Measurements from ENCODE around the gene FES. TPM values are rescaled to one million over a fixed set of nuclear protein-coding genes. Genes with fewer than 3 reads are reported as not detected.
A peak's percentile ranks its signal among the peaks of the same experiment; 100 is the strongest.

Gene FES
- polyA plus RNA-seq, 2 of the 4 experiments (the other 2 are of a cell fraction), result 0.39 to 0.50 TPM

DNA sequence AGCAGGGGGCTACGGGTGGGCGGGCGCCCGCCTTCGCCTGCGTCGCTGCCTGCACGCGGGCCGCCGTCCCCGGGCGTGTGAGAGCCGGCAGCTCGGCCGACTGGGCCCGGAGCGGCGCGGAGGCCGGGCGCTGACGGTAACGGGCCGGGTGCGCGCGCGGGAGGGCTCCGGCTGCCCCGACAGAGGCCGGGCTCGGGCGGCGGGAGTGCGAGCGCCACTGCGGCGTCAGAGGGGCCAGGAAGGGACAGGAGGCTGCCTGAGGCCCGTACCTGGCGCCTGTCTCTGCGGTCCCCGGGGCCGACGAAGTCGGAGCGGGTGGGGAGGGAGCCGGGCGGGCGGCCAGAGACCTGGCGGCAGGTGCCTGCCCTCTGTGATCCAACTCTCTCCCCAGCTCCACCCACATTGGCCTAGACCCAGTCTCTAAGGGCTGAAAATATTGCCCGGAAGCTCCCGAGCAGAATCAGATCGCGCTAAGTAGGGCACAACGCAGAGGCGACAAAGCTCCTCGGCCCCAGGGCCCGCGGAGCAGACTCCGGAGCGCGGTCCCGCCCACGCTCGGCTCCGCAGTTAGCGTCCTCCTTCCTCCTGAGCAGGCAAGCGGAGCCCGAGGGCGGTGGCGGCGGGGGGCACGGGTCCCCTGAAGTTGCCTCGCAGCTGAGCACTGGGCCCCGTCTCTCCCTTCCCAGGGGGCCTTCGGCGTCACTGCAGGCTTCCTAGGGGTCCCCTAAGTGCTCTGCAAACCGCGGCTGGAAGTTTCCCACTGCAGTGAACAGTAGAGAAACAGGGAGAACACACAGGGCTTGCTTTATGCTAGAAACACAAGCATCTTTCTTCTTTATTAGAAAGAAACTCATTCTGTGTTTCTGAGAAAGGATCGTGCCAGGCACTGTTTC lies 18.8 kb downstream of the FES start, which contains the start of gene MAN2A2:
Gene MAN2A2, plus strand, starts transcription at position 463 of the 893 bp plus-strand sequence. CDS start 906 bp downstream, outside the sequence.
- Histone ChIP-seq H3K4me1 (peaks cover 14% of the 10 kb centered on the region), H3K9me3 (no peaks in the 10 kb centered on the region), H3K27ac (peak within 1 kb of the TSS; percentile 88), H3K4me3 (peak within 1 kb of the TSS; percentile 81), H3K4me2 (peak within 1 kb of the TSS; percentile 99)
- no peak for FAIRE-seq
- POLR2A ChIA-PET, result interaction anchor here (1.0 to 2.2 kb wide), 7 partner anchors 26 to 515 kb away, joined by 3 to 14 read pairs (median 4); partner anchors contain the start of genes HDDC3 and IQGAP1
- ATAC-seq, result peak; percentile 65 to 71
- peak; percentile 38 to 62 for DNase-seq (ENCODE audit: low read depth in 1 of 2, low spot score in 1 of 2)
- 4% methylated on average over 36 of the region's 81 CpGs for WGBS (ENCODE audit: missing lambda C conversion rate)
- no peak for TF ChIP-seq ZSCAN20 (CRISPR knock-in tag; IDR thresholded peaks at IDR 0.05)
- TF ChIP-seq JUN (IDR thresholded peaks at IDR 0.05), result peak; percentile 17 to 43; a peak in 1 of 5 replicates
- CTCF ChIA-PET, result interaction anchor here (0.5 to 16.8 kb wide), 30 partner anchors 10 to 551 kb away, joined by 3 to 326 read pairs (median 4); partner anchors contain the start of genes FES, FURIN, HDDC3 and UNC45A

DNA sequence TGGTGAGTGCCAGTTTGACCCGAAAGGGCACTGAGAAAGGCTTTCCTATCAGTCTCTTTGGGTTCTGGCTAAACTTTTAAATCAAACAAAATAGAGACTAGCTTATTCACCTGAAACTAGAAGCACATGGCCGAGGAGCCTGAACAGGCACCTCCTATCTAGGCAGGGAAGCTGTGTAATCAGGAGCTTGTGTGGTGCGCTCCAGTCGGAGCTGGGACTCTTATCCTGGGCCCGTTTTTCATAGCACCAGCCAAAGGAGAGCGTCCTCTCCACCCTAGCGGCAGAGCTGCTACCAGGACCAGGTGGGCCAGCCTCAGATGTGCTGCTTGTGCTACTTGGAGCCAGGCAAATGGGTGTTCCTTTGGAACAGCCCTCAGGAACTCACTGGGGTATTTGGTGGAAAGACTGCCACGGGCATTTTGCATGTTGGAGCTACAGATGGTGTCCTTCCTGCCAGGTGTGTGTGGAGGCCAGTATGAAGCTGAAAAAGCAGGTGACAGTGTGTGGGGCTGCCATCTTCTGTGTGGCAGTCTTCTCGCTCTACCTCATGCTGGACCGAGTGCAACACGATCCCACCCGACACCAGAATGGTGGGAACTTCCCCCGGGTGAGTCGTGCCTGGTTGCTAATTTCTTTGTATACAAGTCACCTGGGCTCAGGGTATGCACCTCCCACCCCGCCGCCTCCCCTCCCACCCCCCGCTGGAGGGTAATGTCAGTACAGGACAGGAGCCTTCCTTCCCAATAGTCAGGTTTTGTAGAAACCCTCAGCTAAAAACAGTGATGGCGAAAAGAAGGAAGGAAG lies 19.6 kb downstream of the FES start:
- Histone ChIP-seq H3K4me2 (peak overlapping the region; percentile 99), H3K4me3 (peak overlapping the region; percentile 81), H3K4me1 (peaks cover 14% of the 10 kb centered on the region), H3K9me3 (no peaks in the 10 kb centered on the region), H3K27ac (peak overlapping the region; percentile 88)
- ChIA-PET CTCF (interaction anchor here (0.5 to 16.8 kb wide), 15 partner anchors 11 to 552 kb away, joined by 3 to 326 read pairs (median 7); partner anchors contain the start of genes FES, HDDC3, UNC45A and ZNF774), POLR2A (interaction anchor here (1.0 to 2.2 kb wide), 2 partner anchors 26 to 28 kb away, joined by 5 to 14 read pairs; partner anchors contain the start of gene HDDC3)
- TF ChIP-seq POLR2AphosphoS2 (conservative IDR thresholded peaks at IDR 0.05; ENCODE audit: low read length) (no peak), RFX5 (IDR thresholded peaks at IDR 0.05) (no peak), TFCP2L1 (CRISPR knock-in tag; IDR thresholded peaks at IDR 0.05) (no peak), ZNF302 (CRISPR knock-in tag; IDR thresholded peaks at IDR 0.05) (no peak), MYC (IDR thresholded peaks at IDR 0.05; ENCODE audit: borderline replicate concordance, low read length) (no peak), POLR2A (IDR thresholded peaks at IDR 0.05; ENCODE audit: low read length) (no peak)
- TF ChIP-seq, protein P1, sequence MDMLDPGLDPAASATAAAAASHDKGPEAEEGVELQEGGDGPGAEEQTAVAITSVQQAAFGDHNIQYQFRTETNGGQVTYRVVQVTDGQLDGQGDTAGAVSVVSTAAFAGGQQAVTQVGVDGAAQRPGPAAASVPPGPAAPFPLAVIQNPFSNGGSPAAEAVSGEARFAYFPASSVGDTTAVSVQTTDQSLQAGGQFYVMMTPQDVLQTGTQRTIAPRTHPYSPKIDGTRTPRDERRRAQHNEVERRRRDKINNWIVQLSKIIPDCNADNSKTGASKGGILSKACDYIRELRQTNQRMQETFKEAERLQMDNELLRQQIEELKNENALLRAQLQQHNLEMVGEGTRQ (IDR thresholded peaks at IDR 0.05), result no peak
- DNase-seq (ENCODE audit: low read depth in 1 of 2, low spot score in 1 of 2) (peak; percentile 30 to 46), FAIRE-seq (no peak), ATAC-seq (peak; percentile 7 to 30; a peak in 3 of 6 replicates)
- 85% methylated on average over 17 of the region's 18 CpGs for WGBS (ENCODE audit: missing lambda C conversion rate)

DNA sequence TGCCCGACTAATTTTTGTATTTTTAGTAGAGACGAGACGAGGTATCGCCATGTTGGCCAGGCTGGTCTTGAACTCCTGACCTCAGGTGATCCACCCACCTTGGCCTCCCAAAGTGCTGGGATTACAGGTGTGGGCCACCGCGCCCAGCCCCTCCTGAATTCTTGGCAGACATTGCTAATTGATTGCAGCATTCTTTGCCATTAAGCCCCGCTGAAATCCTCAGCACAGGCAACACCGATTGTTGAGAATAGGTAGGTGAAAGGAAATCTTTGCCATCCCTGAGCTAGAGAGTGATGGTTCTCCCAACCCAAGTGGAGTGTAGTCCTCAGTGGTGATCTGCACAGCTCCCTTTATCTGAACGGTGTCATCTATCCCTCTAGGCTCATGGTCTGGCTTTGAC lies 20.4 kb downstream of the FES start:
- H3K4me2 ChIP-seq, result no peak overlapping the region
- H3K4me3 ChIP-seq, result no peak overlapping the region
- no peaks in the 10 kb centered on the region for H3K9me3 ChIP-seq
- peaks cover 14% of the 10 kb centered on the region for H3K4me1 ChIP-seq
- ATAC-seq (no peak), DNase-seq (ENCODE audit: low read depth in 1 of 2, low spot score in 1 of 2) (no peak), FAIRE-seq (no peak)
- WGBS (ENCODE audit: missing lambda C conversion rate), result 93% methylated on average over 9 of the region's 9 CpGs
- ChIA-PET CTCF (interaction anchor here (0.9 to 16.8 kb wide), 11 partner anchors 8 to 368 kb away, joined by 3 to 326 read pairs (median 7); partner anchors contain the start of genes FES, HDDC3 and UNC45A), POLR2A (no interaction called here)
- H3K27ac ChIP-seq, result no peak overlapping the region
- TF ChIP-seq, protein P2, sequence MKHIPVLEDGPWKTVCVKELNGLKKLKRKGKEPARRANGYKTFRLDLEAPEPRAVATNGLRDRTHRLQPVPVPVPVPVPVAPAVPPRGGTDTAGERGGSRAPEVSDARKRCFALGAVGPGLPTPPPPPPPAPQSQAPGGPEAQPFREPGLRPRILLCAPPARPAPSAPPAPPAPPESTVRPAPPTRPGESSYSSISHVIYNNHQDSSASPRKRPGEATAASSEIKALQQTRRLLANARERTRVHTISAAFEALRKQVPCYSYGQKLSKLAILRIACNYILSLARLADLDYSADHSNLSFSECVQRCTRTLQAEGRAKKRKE (CRISPR knock-in tag; IDR thresholded peaks at IDR 0.05; ENCODE audit: low read depth), result no peak
- TF ChIP-seq, protein P3, sequence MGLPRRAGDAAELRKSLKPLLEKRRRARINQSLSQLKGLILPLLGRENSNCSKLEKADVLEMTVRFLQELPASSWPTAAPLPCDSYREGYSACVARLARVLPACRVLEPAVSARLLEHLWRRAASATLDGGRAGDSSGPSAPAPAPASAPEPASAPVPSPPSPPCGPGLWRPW (IDR thresholded peaks at IDR 0.05), result no peak
- TF ChIP-seq SREBF2 (IDR thresholded peaks at IDR 0.05), result no peak
- TF ChIP-seq, protein P4, sequence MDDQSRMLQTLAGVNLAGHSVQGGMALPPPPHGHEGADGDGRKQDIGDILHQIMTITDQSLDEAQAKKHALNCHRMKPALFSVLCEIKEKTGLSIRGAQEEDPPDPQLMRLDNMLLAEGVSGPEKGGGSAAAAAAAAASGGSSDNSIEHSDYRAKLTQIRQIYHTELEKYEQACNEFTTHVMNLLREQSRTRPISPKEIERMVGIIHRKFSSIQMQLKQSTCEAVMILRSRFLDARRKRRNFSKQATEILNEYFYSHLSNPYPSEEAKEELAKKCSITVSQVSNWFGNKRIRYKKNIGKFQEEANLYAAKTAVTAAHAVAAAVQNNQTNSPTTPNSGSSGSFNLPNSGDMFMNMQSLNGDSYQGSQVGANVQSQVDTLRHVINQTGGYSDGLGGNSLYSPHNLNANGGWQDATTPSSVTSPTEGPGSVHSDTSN (IDR thresholded peaks at IDR 0.05), result no peak
- no peak for TF ChIP-seq MAZ (IDR thresholded peaks at IDR 0.05; ENCODE audit: borderline replicate concordance, low read depth, low read length)
- TF ChIP-seq TP53 (CRISPR knock-in tag; IDR thresholded peaks at IDR 0.05), result no peak
- TF ChIP-seq, protein P5, sequence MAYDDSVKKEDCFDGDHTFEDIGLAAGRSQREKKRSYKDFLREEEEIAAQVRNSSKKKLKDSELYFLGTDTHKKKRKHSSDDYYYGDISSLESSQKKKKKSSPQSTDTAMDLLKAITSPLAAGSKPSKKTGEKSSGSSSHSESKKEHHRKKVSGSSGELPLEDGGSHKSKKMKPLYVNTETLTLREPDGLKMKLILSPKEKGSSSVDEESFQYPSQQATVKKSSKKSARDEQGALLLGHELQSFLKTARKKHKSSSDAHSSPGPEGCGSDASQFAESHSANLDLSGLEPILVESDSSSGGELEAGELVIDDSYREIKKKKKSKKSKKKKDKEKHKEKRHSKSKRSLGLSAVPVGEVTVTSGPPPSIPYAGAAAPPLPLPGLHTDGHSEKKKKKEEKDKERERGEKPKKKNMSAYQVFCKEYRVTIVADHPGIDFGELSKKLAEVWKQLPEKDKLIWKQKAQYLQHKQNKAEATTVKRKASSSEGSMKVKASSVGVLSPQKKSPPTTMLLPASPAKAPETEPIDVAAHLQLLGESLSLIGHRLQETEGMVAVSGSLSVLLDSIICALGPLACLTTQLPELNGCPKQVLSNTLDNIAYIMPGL (CRISPR knock-in tag; IDR thresholded peaks at IDR 0.05; ENCODE audit: borderline replicate concordance), result no peak
- TF ChIP-seq NR3C1 (IDR thresholded peaks at IDR 0.05), result no peak
- TF ChIP-seq GATA3 (IDR thresholded peaks at IDR 0.05; ENCODE audit: borderline replicate concordance), result no peak
- no peak for TF ChIP-seq KDM1A (IDR thresholded peaks at IDR 0.05; ENCODE audit: low read depth)
- TF ChIP-seq RNF2 (IDR thresholded peaks at IDR 0.05; ENCODE audit: borderline replicate concordance, low read depth), result no peak
- no peak for TF ChIP-seq HDAC2 (IDR thresholded peaks at IDR 0.05)
